Activated naive CD4-positive, alpha-beta T cell treated with anti-CD3 and anti-CD28 coated beads, Interleukin-2, amount 50 U/mL, for 16 hours (primary cell): ENCODE results near the gene NR1H3.
"Not testable (repeated sequence)": the region's sequence is repeated elsewhere in the genome, so short reads cannot be mapped to it uniquely, and the experiment has no call there.

Experiments
- DNase-seq: peaks from one replicate; pipeline ENCODE4 v3.0.0-alpha.2; 2020

NR1H3 gene

DNA sequence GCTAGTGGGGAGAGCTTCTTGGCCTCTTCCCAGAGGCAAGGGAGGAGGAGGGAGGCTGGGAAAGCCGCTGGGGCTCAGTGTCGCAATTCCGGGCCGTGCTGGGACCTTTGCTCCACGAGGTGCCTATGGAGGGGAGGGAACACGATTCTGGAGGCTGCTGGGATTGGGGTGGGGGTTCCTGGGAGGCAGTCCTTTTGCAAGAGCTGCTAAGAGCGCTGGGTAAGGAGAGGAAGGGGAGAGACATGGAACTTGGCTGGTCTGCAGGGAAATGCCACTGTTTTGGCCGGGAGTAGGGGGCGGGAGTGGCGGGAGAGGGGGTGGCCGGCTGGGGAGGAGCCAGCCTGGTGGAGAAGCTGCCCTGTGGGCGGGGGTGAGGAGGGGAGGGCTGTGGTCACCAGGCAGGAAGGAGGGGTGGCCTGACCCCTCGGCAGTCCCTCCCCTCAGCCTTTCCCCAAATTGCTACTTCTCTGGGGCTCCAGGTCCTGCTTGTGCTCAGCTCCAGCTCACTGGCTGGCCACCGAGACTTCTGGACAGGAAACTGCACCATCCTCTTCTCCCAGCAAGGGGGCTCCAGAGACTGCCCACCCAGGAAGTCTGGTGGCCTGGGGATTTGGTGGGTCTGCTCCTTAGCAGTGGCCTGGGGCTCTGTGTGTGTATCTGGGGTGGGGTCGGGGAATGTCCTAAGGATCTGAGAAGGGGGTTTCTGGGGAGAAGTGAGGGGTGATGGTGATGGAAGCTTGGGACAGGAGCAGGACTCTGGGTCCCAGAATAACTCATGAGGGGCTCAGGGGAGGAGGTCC, at the start of gene NR1H3:
Gene NR1H3 (plus strand): TSS at position 480 of the 800 bp plus-strand sequence. CDS start 1,221 bp downstream, outside the sequence.
- DNase-seq = no peak

DNA sequence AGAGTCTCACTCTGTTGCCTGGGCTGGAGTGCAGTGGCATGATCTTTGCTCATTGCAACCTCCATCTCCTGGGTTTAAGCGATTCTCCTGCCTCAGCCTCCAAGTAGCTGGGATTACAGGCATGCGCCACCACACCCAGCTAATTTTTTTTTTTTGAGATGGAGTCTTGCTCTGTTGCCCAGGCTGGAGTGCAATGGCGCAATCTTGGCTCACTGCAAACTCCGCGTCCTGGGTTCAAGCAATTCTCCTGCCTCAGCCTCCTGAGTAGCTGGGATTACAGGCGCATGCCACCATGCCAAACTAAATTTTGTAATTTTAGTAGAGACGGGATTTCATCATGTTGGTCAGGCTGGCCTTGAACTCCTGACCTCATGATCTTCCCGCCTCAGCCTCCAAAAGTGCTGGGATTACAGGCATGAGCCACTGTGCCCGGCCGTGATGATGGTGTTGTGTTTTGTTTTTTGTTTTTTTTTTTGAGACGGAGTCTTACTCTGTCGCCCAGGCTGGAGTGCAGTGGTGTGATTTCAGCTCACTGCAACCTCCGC, 49.7 kb upstream of the NR1H3 start:
- DNase-seq = not testable (repeated sequence)

DNA sequence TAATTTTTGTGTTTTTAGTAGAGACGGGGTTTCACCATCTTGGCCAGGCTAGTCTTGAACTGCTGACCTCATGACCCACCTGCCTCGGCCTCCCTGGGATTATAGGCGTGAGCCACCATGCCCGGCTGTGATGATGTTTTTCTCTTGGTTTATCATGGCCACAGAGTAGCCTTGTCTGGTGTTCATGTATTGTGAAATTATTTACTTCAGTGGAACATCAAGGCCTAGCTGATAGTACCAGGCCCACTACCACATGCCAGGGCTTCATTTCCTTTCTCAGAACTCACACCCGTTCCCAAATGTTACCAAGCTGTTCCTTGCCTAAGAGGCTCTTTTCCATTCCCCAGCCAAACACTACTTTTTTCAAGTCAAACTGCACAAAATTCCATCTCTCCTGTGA, 49.2 kb upstream of the NR1H3 start:
- no peak for DNase-seq

GRCh38 chr11:47212938-47213337, 44.9 kb upstream of the NR1H3 start:
- DNase-seq = no peak

DNA sequence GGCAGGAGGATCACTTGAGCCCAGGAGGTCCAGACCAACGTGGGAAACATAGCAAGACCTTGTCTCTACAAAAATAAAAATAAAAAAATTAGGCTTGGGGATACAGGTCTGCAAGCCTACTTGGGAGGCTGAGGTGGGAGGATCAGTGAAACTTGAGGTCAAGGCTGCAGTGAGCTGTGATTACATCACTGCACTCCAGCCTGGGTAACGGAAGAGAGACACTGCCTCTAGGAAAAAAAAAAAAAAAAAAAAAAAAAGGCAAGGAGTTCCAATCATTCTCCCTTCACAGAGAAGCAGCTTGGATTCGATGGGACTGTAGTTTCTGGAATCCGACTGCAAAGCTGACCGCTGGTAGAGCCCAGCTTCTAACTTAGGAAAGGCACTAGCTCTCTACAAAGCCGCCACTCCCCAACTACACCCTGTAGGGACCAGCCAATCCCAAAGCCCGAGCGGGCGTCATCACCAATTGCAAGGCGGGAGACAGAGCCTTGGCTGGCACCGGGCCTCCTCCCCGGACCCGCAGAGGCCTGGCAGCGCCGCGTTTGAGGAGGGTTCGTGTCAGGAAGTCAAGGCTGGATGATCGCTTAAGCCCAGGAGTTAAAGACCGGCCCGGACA, 43.7 kb upstream of the NR1H3 start:
- peak; percentile 83 for DNase-seq

DNA sequence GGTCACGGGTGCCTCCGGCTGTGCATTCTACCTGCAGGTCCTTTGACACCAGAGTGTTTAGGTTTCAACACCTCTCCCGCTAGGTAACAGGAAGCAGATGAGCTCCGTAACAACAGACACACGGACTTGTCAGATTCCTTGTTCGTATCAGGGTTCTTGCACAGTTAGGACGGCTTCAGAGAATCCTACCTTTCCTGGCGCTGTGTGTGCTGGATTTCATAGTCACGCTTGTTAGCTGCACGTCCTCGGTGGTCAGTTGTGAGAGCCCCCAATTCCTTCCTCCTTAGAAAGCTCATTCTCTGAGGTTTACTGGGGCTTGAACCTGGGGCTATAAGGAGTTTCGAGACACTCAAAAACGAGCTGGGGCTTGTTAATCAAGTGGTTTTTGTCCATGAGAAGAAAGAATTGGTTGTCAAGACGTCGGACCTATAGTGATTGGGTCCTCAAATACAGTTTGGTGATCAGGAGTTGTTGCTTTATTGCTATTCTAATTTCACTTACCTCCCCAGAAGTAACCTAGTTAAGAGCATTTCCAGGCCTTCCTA, 42.4 kb upstream of the NR1H3 start:
- no peak for DNase-seq

GRCh38 chr11:47216121-47216798, 41.5 kb upstream of the NR1H3 start:
- DNase-seq = peak; percentile 78

DNA sequence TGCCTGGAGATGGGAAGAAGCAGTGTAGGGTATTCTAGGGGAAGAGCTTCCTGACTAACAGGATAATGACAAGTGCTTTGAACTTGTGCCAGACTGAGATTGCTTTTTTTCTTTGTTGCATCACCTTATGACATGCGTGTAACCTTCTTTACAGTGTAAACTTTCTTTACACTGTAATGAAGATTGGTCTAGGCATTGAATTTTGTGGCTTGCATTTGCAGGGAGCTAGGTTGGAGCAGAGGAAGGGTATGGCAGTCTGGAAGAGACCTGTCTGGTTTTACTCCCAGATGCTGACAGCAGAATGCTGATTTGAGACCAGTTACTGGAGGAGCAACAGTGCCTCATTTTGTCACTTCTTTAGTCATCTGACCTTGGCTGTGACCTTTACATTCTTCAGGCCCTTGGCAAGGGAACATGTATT, 37.4 kb upstream of the NR1H3 start:
- DNase-seq = no peak

- no peak for DNase-seq
Measured at GRCh38 chr11:47222696-47223095, 35.1 kb upstream of the NR1H3 start.

DNA sequence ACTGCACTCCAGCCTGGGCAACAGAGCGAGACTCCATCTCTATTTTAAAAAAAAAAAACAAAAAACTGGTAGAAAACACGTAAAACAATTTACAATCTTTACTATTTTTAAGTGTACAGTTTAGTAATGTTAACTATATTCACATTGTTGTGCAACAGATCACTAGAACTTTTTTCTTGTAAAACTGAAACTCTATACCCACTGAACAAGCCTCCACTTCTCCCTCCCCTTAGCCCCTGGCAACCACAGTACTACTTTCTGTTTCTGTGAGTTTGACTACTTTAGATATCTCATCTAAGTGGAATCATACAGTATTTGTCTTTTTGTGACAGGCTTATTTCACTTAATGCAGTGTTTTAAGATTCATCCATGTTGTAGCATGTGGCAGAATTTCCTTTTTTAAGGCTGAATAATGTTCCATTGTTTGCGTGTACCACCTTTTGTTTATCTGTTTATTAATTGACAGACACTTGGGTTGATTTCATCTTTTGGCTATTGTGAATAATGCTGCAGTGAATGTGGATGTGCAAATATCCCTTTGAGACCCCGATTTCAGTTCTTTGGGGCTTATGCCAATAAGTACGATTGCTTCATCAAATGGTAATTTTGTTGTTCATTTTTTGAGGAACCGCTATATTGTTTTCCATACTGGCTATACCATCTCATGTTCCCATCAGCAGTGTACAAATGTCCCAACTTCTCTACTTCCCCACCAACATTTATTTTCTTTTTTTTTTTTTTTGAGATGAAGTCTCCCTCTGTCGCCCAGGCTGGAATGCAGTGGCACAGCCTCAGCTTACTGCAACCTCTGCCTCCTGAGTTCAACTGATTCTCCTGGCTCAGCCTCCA, 32.0 kb upstream of the NR1H3 start:
- DNase-seq = peak; percentile 30

DNA sequence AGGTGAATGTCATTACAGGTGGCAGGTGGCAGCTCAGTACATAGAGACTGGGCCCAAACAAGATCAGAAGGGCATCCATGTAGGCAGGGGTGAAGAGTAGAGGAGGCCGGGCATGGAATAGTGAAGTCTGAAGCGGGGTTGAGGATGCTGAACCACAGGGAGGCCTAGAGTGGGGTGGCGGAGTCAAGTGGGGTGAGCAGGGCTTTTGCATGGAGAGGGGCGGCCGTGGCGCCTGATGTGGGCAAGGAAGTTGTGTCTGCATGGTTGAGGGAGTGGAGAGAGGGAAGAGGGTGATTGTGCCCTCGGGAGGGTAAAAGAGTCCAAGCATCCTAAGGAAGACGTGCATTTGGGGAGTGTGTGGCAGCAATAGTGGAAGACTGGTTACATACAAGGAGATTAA, 28.6 kb upstream of the NR1H3 start:
- no peak for DNase-seq

DNA sequence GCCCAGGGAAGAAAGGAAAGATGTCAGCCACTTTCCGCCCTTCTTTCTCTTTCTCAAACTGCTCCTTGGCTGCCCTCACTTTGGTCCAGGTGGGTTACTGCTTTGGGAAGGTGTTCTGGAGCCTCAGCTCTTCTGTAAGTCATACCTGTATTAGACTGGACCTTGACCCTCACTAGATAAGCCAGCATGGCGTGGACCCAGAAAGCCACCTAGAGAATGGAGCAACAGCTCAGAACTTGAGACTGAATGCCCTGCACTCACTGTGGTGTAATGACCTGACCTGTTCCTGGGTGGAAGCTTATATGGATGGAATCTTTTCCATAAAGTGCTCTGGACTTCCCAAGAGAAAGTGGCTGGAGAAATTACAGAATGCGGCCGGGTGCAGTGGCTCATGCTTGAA, 24.7 kb upstream of the NR1H3 start:
- no peak for DNase-seq

DNA sequence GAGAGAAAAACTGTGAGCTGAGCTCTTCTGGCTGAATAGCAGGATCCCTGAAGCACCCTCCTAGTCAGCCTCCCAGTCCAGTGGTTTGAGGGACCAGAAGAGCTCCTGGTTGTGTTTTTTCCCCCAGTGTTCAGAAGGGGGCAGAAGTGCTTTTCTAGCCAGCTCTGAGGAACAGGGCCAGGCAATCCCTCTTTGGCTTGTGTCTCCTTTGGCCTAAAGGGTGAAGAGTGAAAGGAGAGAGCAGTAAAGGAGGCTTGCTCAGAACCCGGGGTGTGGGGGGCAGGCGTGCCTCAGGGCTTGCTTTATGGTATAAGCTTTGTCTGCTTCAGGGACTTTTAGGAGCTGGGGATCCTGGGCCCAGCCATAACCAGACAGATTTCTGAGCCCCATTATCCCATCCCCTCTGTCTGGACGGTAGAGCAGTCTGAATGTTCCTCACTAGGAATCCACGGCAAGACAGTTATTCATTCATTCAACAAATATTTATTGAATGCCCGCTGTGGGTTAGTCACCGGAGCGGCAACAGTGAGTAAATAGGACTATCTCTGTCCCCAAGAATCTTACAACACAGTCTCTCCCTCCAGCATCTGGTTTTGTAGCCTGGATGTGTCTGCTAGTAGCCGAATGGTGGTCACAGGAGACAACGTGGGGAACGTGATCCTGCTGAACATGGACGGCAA, 23.7 kb upstream of the NR1H3 start:
- DNase-seq = no peak

- peak; percentile 29 for DNase-seq
Measured at GRCh38 chr11:47234669-47235100, 23.1 kb upstream of the NR1H3 start.

DNA sequence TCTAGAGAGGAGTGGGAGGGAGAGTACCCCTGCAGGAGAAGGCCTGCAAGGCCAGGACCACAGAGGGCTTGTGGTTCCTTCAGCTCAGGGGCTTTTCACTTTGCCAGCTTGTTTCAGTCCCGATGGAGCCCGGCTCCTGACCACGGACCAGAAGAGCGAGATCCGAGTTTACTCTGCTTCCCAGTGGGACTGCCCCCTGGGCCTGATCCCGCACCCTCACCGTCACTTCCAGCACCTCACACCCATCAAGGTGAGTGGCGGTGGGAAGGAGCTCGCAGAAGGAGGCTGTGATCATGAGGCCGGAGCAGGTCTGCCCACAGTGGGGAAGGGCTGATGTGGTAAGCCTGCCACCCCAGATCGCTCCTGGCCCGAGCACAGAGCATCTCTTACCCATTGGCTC, 22.6 kb upstream of the NR1H3 start:
- no peak for DNase-seq

GRCh38 chr11:47236482-47236881, 21.3 kb upstream of the NR1H3 start:
- DNase-seq = no peak

- no peak for DNase-seq
Measured at GRCh38 chr11:47239852-47240251, 17.9 kb upstream of the NR1H3 start.

GRCh38 chr11:47241841-47242301, 15.9 kb upstream of the NR1H3 start:
- no peak for DNase-seq

DNA sequence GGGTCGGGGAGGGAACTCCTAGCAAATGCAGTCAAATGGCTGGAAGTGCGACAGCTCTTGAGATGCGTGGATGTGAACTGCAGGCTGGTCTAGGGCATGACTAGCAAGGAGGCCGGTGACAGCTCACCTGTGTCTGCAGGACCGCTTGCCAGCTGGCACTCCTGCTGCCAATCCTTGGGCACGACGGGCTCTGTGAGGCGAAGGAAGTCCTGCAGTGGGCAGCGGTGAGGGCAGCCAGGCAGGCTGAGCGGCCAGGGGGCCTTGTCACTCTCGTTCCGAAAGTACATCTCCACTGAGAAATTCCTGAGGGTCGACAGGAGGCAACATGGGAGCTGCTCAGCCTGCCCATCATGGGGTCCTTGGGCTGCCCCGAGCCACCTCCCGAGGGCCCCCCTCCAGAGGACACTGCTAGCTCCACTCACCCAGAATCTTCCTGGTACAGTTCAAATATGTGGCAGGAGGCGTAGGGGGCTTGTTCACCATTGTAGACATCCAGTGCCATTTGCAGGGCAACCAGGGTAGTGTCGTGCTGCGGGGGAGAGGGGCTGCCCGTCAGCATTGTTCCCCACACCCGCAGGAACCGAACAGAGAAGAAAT, 15.1 kb upstream of the NR1H3 start:
- DNase-seq = no peak

GRCh38 chr11:47243454-47243853, 14.3 kb upstream of the NR1H3 start:
- DNase-seq = no peak
